ENCODE measurements around the gene DARS2. TPM values are rescaled to one million over a fixed set of nuclear protein-coding genes. Genes with fewer than 3 reads are reported as not detected.
A peak's percentile ranks its signal among the peaks of the same experiment; 100 is the strongest.
"Not testable (repeated sequence)": the region's sequence is repeated elsewhere in the genome, so short reads cannot be mapped to it uniquely, and the experiment has no call there.

DARS2 gene
- total RNA-seq, 1 donor from 2014 or later, result 14.6 TPM

- Mint-ChIP-seq H3K27me3 (ENCODE audit: low read depth) (no peaks in the 10 kb centered on the region), H3K9me3 (peaks cover 10% of the 10 kb centered on the region), H3K4me3 (no peak overlapping the region), H3K36me3 (peaks cover 15% of the 10 kb centered on the region), H3K4me1 (no peaks in the 10 kb centered on the region), H3K27ac (no peak overlapping the region)
- no peak for DNase-seq (ENCODE audit: low spot score in 2 of 2, unreplicated experiment in 2 of 2)
- no peak for TF ChIP-seq CTCF (IDR thresholded peaks at IDR 0.05; ENCODE audit: unreplicated experiment)
These were observed 26.4 kb upstream of the DARS2 start for GRCh38 chr1:173798078-173798477.

GRCh38 chr1:173799995-173800394 lies 24.5 kb upstream of the DARS2 start:
- not testable (repeated sequence) for H3K4me1 Mint-ChIP-seq; H3K9me3 Mint-ChIP-seq; H3K27me3 Mint-ChIP-seq (ENCODE audit: low read depth); DNase-seq (ENCODE audit: low spot score in 2 of 2, unreplicated experiment in 2 of 2); H3K4me3 Mint-ChIP-seq; H3K36me3 Mint-ChIP-seq; H3K27ac Mint-ChIP-seq

- H3K4me1 Mint-ChIP-seq, result no peaks in the 10 kb centered on the region
- no peak overlapping the region for H3K4me3 Mint-ChIP-seq
- H3K27me3 Mint-ChIP-seq (ENCODE audit: low read depth), result no peaks in the 10 kb centered on the region
- TF ChIP-seq CTCF (IDR thresholded peaks at IDR 0.05; ENCODE audit: unreplicated experiment), result no peak
- H3K27ac Mint-ChIP-seq, result no peak overlapping the region
- no peaks in the 10 kb centered on the region for H3K9me3 Mint-ChIP-seq
- no peak for DNase-seq (ENCODE audit: low spot score in 2 of 2, unreplicated experiment in 2 of 2)
- peaks cover 9% of the 10 kb centered on the region for H3K36me3 Mint-ChIP-seq
These were observed 21.5 kb upstream of the DARS2 start for GRCh38 chr1:173802961-173803360.

- not testable (repeated sequence) for DNase-seq (ENCODE audit: low spot score in 2 of 2, unreplicated experiment in 2 of 2); H3K27me3 Mint-ChIP-seq (ENCODE audit: low read depth); H3K4me3 Mint-ChIP-seq; H3K4me1 Mint-ChIP-seq; H3K27ac Mint-ChIP-seq
- peaks cover 66% of the 10 kb centered on the region for H3K36me3 Mint-ChIP-seq
- H3K9me3 Mint-ChIP-seq, result peaks cover 45% of the 10 kb centered on the region
These were observed 10.8 kb upstream of the DARS2 start for GRCh38 chr1:173813654-173814053.

- H3K36me3 Mint-ChIP-seq, result peaks cover 40% of the 10 kb centered on the region
- H3K9me3 Mint-ChIP-seq, result peaks cover 32% of the 10 kb centered on the region
These were observed 6.0 kb upstream of the DARS2 start for GRCh38 chr1:173818459-173818858.

GRCh38 chr1:173821680-173822079 lies 2.8 kb upstream of the DARS2 start:
- H3K27me3 Mint-ChIP-seq (ENCODE audit: low read depth), result no peaks in the 10 kb centered on the region
- no peak for DNase-seq (ENCODE audit: low spot score in 2 of 2, unreplicated experiment in 2 of 2)
- H3K9me3 Mint-ChIP-seq, result peaks cover 4% of the 10 kb centered on the region
- no peak overlapping the region for H3K27ac Mint-ChIP-seq
- peaks cover 21% of the 10 kb centered on the region for H3K4me1 Mint-ChIP-seq
- no peak overlapping the region for H3K4me3 Mint-ChIP-seq
- H3K36me3 Mint-ChIP-seq, result peaks cover 13% of the 10 kb centered on the region
- no peak for TF ChIP-seq CTCF (IDR thresholded peaks at IDR 0.05; ENCODE audit: unreplicated experiment)

More at GRCh38 chr1:173818459-173818858, 6.0 kb upstream of the DARS2 start:
- no peak for TF ChIP-seq CTCF (IDR thresholded peaks at IDR 0.05; ENCODE audit: unreplicated experiment)
- peaks cover 13% of the 10 kb centered on the region for H3K4me1 Mint-ChIP-seq
- H3K4me3 Mint-ChIP-seq, result no peak overlapping the region
- no peaks in the 10 kb centered on the region for H3K27me3 Mint-ChIP-seq (ENCODE audit: low read depth)
- no peak overlapping the region for H3K27ac Mint-ChIP-seq
- no peak for DNase-seq (ENCODE audit: low spot score in 2 of 2, unreplicated experiment in 2 of 2)

GRCh38 chr1:173823781-173824314 lies 625 bp upstream of the DARS2 start:
- H3K4me1 Mint-ChIP-seq, result peaks cover 28% of the 10 kb centered on the region
- peaks cover 3% of the 10 kb centered on the region for H3K36me3 Mint-ChIP-seq
- DNase-seq (ENCODE audit: low spot score in 2 of 2, unreplicated experiment in 2 of 2), result no peak
- H3K27ac Mint-ChIP-seq, result peak overlapping the region; percentile 99
- H3K27me3 Mint-ChIP-seq (ENCODE audit: low read depth), result no peaks in the 10 kb centered on the region
- H3K9me3 Mint-ChIP-seq, result no peaks in the 10 kb centered on the region
- peak overlapping the region; percentile 87 for H3K4me3 Mint-ChIP-seq
- TF ChIP-seq CTCF (IDR thresholded peaks at IDR 0.05; ENCODE audit: unreplicated experiment), result no peak

All from mesothelial cell of epicardium (in vitro differentiated cells).